SU-DHL-6 (cell line): ENCODE data around the gene WDR64.
"Not testable (repeated sequence)": the region's sequence is repeated elsewhere in the genome, so short reads cannot be mapped to it uniquely, and the experiment has no call there.

Experiments
- H2AFZ ChIP-seq: fragments of 200-600 bp; sonication (generic); 2 replicates; pipeline ENCODE4 v1.6.1; 2014; ENCODE audit warnings: low read depth, mild to moderate bottlenecking, moderate library complexity, mixed read lengths, antibody characterized with exemption, low read length; ENCODE audit not compliant: severe bottlenecking
- H3F3A ChIP-seq: fragments of 200-600 bp; shearing (Covaris generic); 2 replicates; pipeline ENCODE4 v1.6.0; 2016; ENCODE audit warnings: antibody characterized with exemption, mild to moderate bottlenecking; ENCODE audit not compliant: insufficient read depth
- H3K27ac ChIP-seq: fragments of 200-600 bp; sonication (generic); 2 replicates; pipeline ENCODE4 v1.5.1; 2016; ENCODE audit warnings: low read depth, mild to moderate bottlenecking, low read length, moderate library complexity, mixed read lengths
- H3K27me3 ChIP-seq: fragments of 200-600 bp; sonication (generic), shearing (Covaris generic); 2 replicates; pipeline ENCODE4 v1.6.0; 2014; ENCODE audit warnings: mild to moderate bottlenecking, low read length
- H3K36me3 ChIP-seq: fragments of 200-600 bp; sonication (generic); 2 replicates; pipeline ENCODE4 v1.6.1; 2014; ENCODE audit warnings: mild to moderate bottlenecking, low read length, mixed read lengths
- H3K4me2 ChIP-seq: fragments of 300-600, 200-600 bp; shearing (Covaris generic), sonication (generic); 2 replicates; pipeline ENCODE4 v1.6.0; 2014; ENCODE audit warnings: low read length, low read depth, mild to moderate bottlenecking; ENCODE audit not compliant: poor library complexity, severe bottlenecking
- H3K4me3 ChIP-seq: fragments of 200-600 bp; sonication (generic); 2 replicates; pipeline ENCODE4 v1.5.1; 2014; ENCODE audit warnings: antibody characterized with exemption, low read length, mild to moderate bottlenecking, mixed read lengths; ENCODE audit not compliant: insufficient read depth, poor library complexity, severe bottlenecking
- H3K79me2 ChIP-seq: fragments of 200-600 bp; sonication (generic); 2 replicates; pipeline ENCODE4 v1.6.1; 2014; ENCODE audit warnings: mild to moderate bottlenecking, low read length, moderate library complexity; ENCODE audit not compliant: insufficient read depth
- H3K9ac ChIP-seq: fragments of 200-600 bp; sonication (generic); 2 replicates; pipeline ENCODE4 v1.7.0; 2014; ENCODE audit warnings: mild to moderate bottlenecking, low read length
- H3K9me2 ChIP-seq: fragments of 200-600 bp; sonication (generic); replicated peaks from 2 replicates; pipeline ENCODE4 v1.6.1; 2014; ENCODE audit warnings: low read length; ENCODE audit not compliant: insufficient read depth
- H3K9me3 ChIP-seq: fragments of 200-600 bp; sonication (generic); 2 replicates; pipeline ENCODE4 v1.6.1; 2014; ENCODE audit warnings: low read length, mixed read lengths; ENCODE audit not compliant: insufficient read depth
- H4K20me1 ChIP-seq: fragments of 200-600 bp; sonication (generic); 2 replicates; pipeline ENCODE4 v1.6.1; 2014; ENCODE audit warnings: low read depth, mild to moderate bottlenecking, antibody characterized with exemption, low read length, moderate library complexity, mixed read lengths
- CTCF ChIP-seq: fragments of 200-600 bp; sonication (generic); IDR thresholded peaks from one replicate; pipeline ENCODE4 v1.5.1; 2017; ENCODE audit warnings: antibody characterized with exemption, mild to moderate bottlenecking, low read length, moderate library complexity; ENCODE audit not compliant: insufficient read depth, poor library complexity, severe bottlenecking
- EZH2phosphoT487 ChIP-seq: fragments of 200-600 bp; sonication (generic), shearing (Covaris generic); conservative IDR thresholded peaks from 2 replicates; pipeline ENCODE4 v1.6.1; 2018; ENCODE audit warnings: mild to moderate bottlenecking, antibody characterized with exemption, low read length, moderate library complexity, mixed read lengths

WDR64 gene

GRCh38 chr1:241702442-241703373 is 50.6 kb downstream of the WDR64 start:
- H2AFZ ChIP-seq = no peak overlapping the region
- H3K9me3 ChIP-seq = no peaks in the 10 kb centered on the region
- H3K27me3 ChIP-seq = no peaks in the 10 kb centered on the region
- H3K27ac ChIP-seq = no peak overlapping the region
- H4K20me1 ChIP-seq = no peaks in the 10 kb centered on the region
- H3K9ac ChIP-seq = no peak overlapping the region
- H3K4me2 ChIP-seq = no peak overlapping the region
- H3F3A ChIP-seq = no peaks in the 10 kb centered on the region
- no peak overlapping the region for H3K4me3 ChIP-seq
- H3K36me3 ChIP-seq = no peaks in the 10 kb centered on the region
- TF ChIP-seq CTCF = no peak
- H3K9me2 ChIP-seq = no peaks in the 10 kb centered on the region
- no peaks in the 10 kb centered on the region for H3K79me2 ChIP-seq

- H3F3A ChIP-seq, H3K27me3 ChIP-seq, H3K36me3 ChIP-seq, H3K9me2 ChIP-seq, H3K79me2 ChIP-seq, H3K27ac ChIP-seq, H3K9me3 ChIP-seq, H3K4me2 ChIP-seq, H3K9ac ChIP-seq, H2AFZ ChIP-seq, H3K4me3 ChIP-seq, H4K20me1 ChIP-seq: not testable (repeated sequence)
These were observed 51.7 kb downstream of the WDR64 start for GRCh38 chr1:241703739-241704138.

GRCh38 chr1:241706257-241706656 is 54.2 kb downstream of the WDR64 start:
- Histone ChIP-seq H3K9me2 (no peaks in the 10 kb centered on the region), H3K9ac (no peak overlapping the region), H3K36me3 (no peaks in the 10 kb centered on the region), H2AFZ (no peak overlapping the region), H3K4me2 (no peak overlapping the region), H3K9me3 (no peaks in the 10 kb centered on the region), H3F3A (no peaks in the 10 kb centered on the region), H3K79me2 (no peaks in the 10 kb centered on the region), H4K20me1 (no peaks in the 10 kb centered on the region), H3K4me3 (no peak overlapping the region), H3K27me3 (no peaks in the 10 kb centered on the region), H3K27ac (no peak overlapping the region)
- TF ChIP-seq CTCF (no peak), EZH2phosphoT487 (no peak)

- no peak overlapping the region for H3K4me3 ChIP-seq
- no peak for TF ChIP-seq EZH2phosphoT487
- TF ChIP-seq CTCF = no peak
- no peaks in the 10 kb centered on the region for H3K27me3 ChIP-seq
- H3K9me2 ChIP-seq = no peaks in the 10 kb centered on the region
- H3K79me2 ChIP-seq = no peaks in the 10 kb centered on the region
- no peak overlapping the region for H3K4me2 ChIP-seq
- no peaks in the 10 kb centered on the region for H3F3A ChIP-seq
- no peak overlapping the region for H2AFZ ChIP-seq
- H3K36me3 ChIP-seq = no peaks in the 10 kb centered on the region
- no peaks in the 10 kb centered on the region for H4K20me1 ChIP-seq
- H3K27ac ChIP-seq = no peak overlapping the region
- H3K9me3 ChIP-seq = no peaks in the 10 kb centered on the region
- H3K9ac ChIP-seq = no peak overlapping the region
These were observed 54.9 kb downstream of the WDR64 start for GRCh38 chr1:241706967-241707366.
